ENCODE results near the gene EDNRA.
"Not testable (repeated sequence)": the region's sequence is repeated elsewhere in the genome, so short reads cannot be mapped to it uniquely, and the experiment has no call there.

Gene EDNRA

GRCh38 chr4:147480891-147481576 lies at the start of gene EDNRA:
Gene EDNRA, plus strand, starts transcription at chr4:147481097. Its CDS starts 4,585 bp downstream, at chr4:147485682.
- H3K4me1 Mint-ChIP-seq (ENCODE audit: low read depth): no peaks in the 10 kb centered on the region
- no peak for DNase-seq (ENCODE audit: low spot score)
- no peak within 1 kb of the TSS for H3K27ac Mint-ChIP-seq
- H3K4me3 Mint-ChIP-seq: no peak within 1 kb of the TSS
- no peaks in the 10 kb centered on the region for H3K36me3 Mint-ChIP-seq (ENCODE audit: low read depth)
- H3K9me3 Mint-ChIP-seq: no peaks in the 10 kb centered on the region
- peaks cover 20% of the 10 kb centered on the region for H3K27me3 Mint-ChIP-seq (ENCODE audit: low read depth)

DNA sequence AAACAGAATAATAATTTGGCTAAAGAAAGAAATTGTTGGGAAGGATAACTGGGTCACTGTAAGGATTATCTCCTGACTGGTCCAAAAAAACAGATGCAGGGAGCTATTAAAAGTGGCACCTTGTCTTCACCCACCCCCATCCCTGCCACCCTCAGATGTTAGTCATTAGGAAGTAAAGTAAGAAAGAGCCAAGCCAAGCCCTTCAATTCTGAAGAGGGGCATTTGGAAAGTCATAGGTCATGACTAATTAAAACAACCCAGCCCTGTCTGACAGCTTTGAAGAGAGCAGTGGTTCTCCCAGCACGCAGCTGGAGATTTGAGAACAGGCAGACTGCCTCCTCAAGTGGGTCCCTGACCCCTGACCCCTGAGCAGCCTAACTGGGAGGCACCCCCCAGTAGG lies 46.5 kb upstream of the EDNRA start:
- H3K27me3 Mint-ChIP-seq (ENCODE audit: low read depth); H3K36me3 Mint-ChIP-seq (ENCODE audit: low read depth); H3K4me1 Mint-ChIP-seq (ENCODE audit: low read depth); H3K4me3 Mint-ChIP-seq; H3K9me3 Mint-ChIP-seq; H3K27ac Mint-ChIP-seq; DNase-seq (ENCODE audit: low spot score): not testable (repeated sequence)

GRCh38 chr4:147440442-147440841 lies 40.5 kb upstream of the EDNRA start:
- DNase-seq (ENCODE audit: low spot score): no peak
- Mint-ChIP-seq H3K9me3 (no peaks in the 10 kb centered on the region), H3K4me3 (no peak overlapping the region), H3K36me3 (ENCODE audit: low read depth) (no peaks in the 10 kb centered on the region), H3K27me3 (ENCODE audit: low read depth) (no peaks in the 10 kb centered on the region), H3K27ac (no peak overlapping the region), H3K4me1 (ENCODE audit: low read depth) (no peaks in the 10 kb centered on the region)

GRCh38 chr4:147447786-147448185 lies 33.1 kb upstream of the EDNRA start:
- Mint-ChIP-seq H3K36me3 (ENCODE audit: low read depth) (no peaks in the 10 kb centered on the region), H3K27me3 (ENCODE audit: low read depth) (no peaks in the 10 kb centered on the region), H3K4me3 (no peak overlapping the region), H3K4me1 (ENCODE audit: low read depth) (no peaks in the 10 kb centered on the region), H3K9me3 (no peaks in the 10 kb centered on the region), H3K27ac (no peak overlapping the region)
- DNase-seq (ENCODE audit: low spot score): no peak

- Mint-ChIP-seq H3K4me1 (ENCODE audit: low read depth) (no peaks in the 10 kb centered on the region), H3K4me3 (no peak overlapping the region), H3K27me3 (ENCODE audit: low read depth) (no peaks in the 10 kb centered on the region), H3K27ac (no peak overlapping the region), H3K9me3 (no peaks in the 10 kb centered on the region), H3K36me3 (ENCODE audit: low read depth) (no peaks in the 10 kb centered on the region)
- DNase-seq (ENCODE audit: low spot score): no peak
Observed at GRCh38 chr4:147453561-147454141, 27.2 kb upstream of the EDNRA start.

GRCh38 chr4:147456706-147457105 lies 24.2 kb upstream of the EDNRA start:
- Mint-ChIP-seq H3K27me3 (ENCODE audit: low read depth) (no peaks in the 10 kb centered on the region), H3K36me3 (ENCODE audit: low read depth) (no peaks in the 10 kb centered on the region), H3K4me3 (no peak overlapping the region), H3K9me3 (no peaks in the 10 kb centered on the region), H3K4me1 (ENCODE audit: low read depth) (no peaks in the 10 kb centered on the region), H3K27ac (no peak overlapping the region)
- DNase-seq (ENCODE audit: low spot score): no peak

- no peaks in the 10 kb centered on the region for H3K27me3 Mint-ChIP-seq (ENCODE audit: low read depth)
- no peak overlapping the region for H3K27ac Mint-ChIP-seq
- DNase-seq (ENCODE audit: low spot score): no peak
- no peak overlapping the region for H3K4me3 Mint-ChIP-seq
- no peaks in the 10 kb centered on the region for H3K9me3 Mint-ChIP-seq
- H3K36me3 Mint-ChIP-seq (ENCODE audit: low read depth): no peaks in the 10 kb centered on the region
- H3K4me1 Mint-ChIP-seq (ENCODE audit: low read depth): no peaks in the 10 kb centered on the region
Observed at GRCh38 chr4:147461161-147461560, 19.7 kb upstream of the EDNRA start.

- no peak for DNase-seq (ENCODE audit: low spot score)
- Mint-ChIP-seq H3K4me3 (no peak overlapping the region), H3K4me1 (ENCODE audit: low read depth) (no peaks in the 10 kb centered on the region), H3K27ac (no peak overlapping the region), H3K9me3 (no peaks in the 10 kb centered on the region), H3K27me3 (ENCODE audit: low read depth) (no peaks in the 10 kb centered on the region), H3K36me3 (ENCODE audit: low read depth) (no peaks in the 10 kb centered on the region)
Observed at GRCh38 chr4:147463065-147463464, 17.8 kb upstream of the EDNRA start.

DNA sequence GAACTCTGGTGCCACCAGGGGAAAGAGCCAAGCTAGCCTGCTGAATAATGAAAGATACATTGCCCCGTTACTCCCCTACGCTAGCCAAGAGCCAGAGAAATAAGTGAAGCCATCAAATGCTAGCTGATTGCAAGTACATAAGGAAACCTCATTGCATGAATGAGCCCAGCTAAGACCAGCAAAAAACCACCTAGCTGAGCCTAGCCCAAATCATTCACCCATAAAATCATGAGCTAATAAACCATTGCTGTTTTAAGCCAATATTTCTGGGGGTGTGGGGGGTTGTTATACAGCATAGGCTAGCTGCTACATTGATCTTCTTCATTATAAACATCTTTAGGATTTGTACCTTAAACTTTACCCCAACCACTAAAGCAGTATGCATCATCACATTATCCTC lies 15.4 kb upstream of the EDNRA start:
- H3K27ac Mint-ChIP-seq: no peak overlapping the region
- H3K4me1 Mint-ChIP-seq (ENCODE audit: low read depth): no peaks in the 10 kb centered on the region
- no peak for DNase-seq (ENCODE audit: low spot score)
- no peaks in the 10 kb centered on the region for H3K27me3 Mint-ChIP-seq (ENCODE audit: low read depth)
- H3K4me3 Mint-ChIP-seq: no peak overlapping the region
- H3K36me3 Mint-ChIP-seq (ENCODE audit: low read depth): no peaks in the 10 kb centered on the region
- no peaks in the 10 kb centered on the region for H3K9me3 Mint-ChIP-seq

- no peak overlapping the region for H3K27ac Mint-ChIP-seq
- H3K9me3 Mint-ChIP-seq: no peaks in the 10 kb centered on the region
- H3K27me3 Mint-ChIP-seq (ENCODE audit: low read depth): peaks cover 20% of the 10 kb centered on the region
- DNase-seq (ENCODE audit: low spot score): no peak
- no peaks in the 10 kb centered on the region for H3K36me3 Mint-ChIP-seq (ENCODE audit: low read depth)
- H3K4me1 Mint-ChIP-seq (ENCODE audit: low read depth): no peaks in the 10 kb centered on the region
- no peak overlapping the region for H3K4me3 Mint-ChIP-seq
Observed at GRCh38 chr4:147477439-147477838, 3.5 kb upstream of the EDNRA start.

- H3K4me1 Mint-ChIP-seq (ENCODE audit: low read depth): no peaks in the 10 kb centered on the region
- no peak overlapping the region for H3K27ac Mint-ChIP-seq
- H3K27me3 Mint-ChIP-seq (ENCODE audit: low read depth): peaks cover 24% of the 10 kb centered on the region
- H3K9me3 Mint-ChIP-seq: no peaks in the 10 kb centered on the region
- no peak for DNase-seq (ENCODE audit: low spot score)
- H3K36me3 Mint-ChIP-seq (ENCODE audit: low read depth): no peaks in the 10 kb centered on the region
- H3K4me3 Mint-ChIP-seq: no peak overlapping the region
Observed at GRCh38 chr4:147479376-147479775, 1.5 kb upstream of the EDNRA start.

GRCh38 chr4:147479786-147480185 lies 1.1 kb upstream of the EDNRA start:
- H3K27ac Mint-ChIP-seq: no peak overlapping the region
- H3K9me3 Mint-ChIP-seq: no peaks in the 10 kb centered on the region
- no peak for DNase-seq (ENCODE audit: low spot score)
- H3K27me3 Mint-ChIP-seq (ENCODE audit: low read depth): peaks cover 24% of the 10 kb centered on the region
- no peaks in the 10 kb centered on the region for H3K4me1 Mint-ChIP-seq (ENCODE audit: low read depth)
- no peak overlapping the region for H3K4me3 Mint-ChIP-seq
- no peaks in the 10 kb centered on the region for H3K36me3 Mint-ChIP-seq (ENCODE audit: low read depth)

DNA sequence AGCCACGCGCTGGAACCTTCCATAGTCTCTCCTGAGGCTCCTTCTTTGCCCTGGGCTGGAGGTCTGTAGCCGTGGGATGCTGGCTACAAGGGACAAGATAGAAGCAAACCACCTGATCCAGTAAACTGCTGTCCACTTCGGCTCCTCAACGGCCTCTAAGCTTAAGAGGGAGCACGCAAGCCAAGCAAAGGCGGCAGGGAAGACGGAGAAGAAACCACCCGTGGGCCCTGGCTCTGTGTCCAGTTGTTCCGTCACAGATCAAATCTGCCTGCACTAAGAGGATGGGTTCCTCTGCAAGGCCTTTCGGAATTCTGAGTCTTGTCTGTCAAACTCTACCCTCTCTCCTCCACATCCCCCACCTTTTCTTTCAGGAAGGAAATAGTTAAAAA lies 401 bp upstream of the EDNRA start:
- Mint-ChIP-seq H3K36me3 (ENCODE audit: low read depth) (no peaks in the 10 kb centered on the region), H3K27me3 (ENCODE audit: low read depth) (peaks cover 21% of the 10 kb centered on the region), H3K4me3 (no peak overlapping the region), H3K27ac (no peak overlapping the region), H3K4me1 (ENCODE audit: low read depth) (no peaks in the 10 kb centered on the region), H3K9me3 (no peaks in the 10 kb centered on the region)
- DNase-seq (ENCODE audit: low spot score): no peak

GRCh38 chr4:147481577-147482109 lies 746 bp downstream of the EDNRA start:
- H3K27ac Mint-ChIP-seq: no peak overlapping the region
- H3K4me1 Mint-ChIP-seq (ENCODE audit: low read depth): no peaks in the 10 kb centered on the region
- no peak for DNase-seq (ENCODE audit: low spot score)
- H3K4me3 Mint-ChIP-seq: no peak overlapping the region
- H3K9me3 Mint-ChIP-seq: no peaks in the 10 kb centered on the region
- no peaks in the 10 kb centered on the region for H3K36me3 Mint-ChIP-seq (ENCODE audit: low read depth)
- H3K27me3 Mint-ChIP-seq (ENCODE audit: low read depth): peaks cover 20% of the 10 kb centered on the region

GRCh38 chr4:147482281-147482680 lies 1.4 kb downstream of the EDNRA start:
- H3K4me3 Mint-ChIP-seq: no peak overlapping the region
- H3K36me3 Mint-ChIP-seq (ENCODE audit: low read depth): no peaks in the 10 kb centered on the region
- no peaks in the 10 kb centered on the region for H3K4me1 Mint-ChIP-seq (ENCODE audit: low read depth)
- DNase-seq (ENCODE audit: low spot score): no peak
- no peaks in the 10 kb centered on the region for H3K9me3 Mint-ChIP-seq
- H3K27me3 Mint-ChIP-seq (ENCODE audit: low read depth): peaks cover 20% of the 10 kb centered on the region
- H3K27ac Mint-ChIP-seq: no peak overlapping the region

Measured in T-helper 2 cell treated with Interferon-gamma antibody and Interleukin-4, amounts not matched to agents 5 μg/mL and 100 μg/mL, for 36 hours (primary cell).